Naive thymus-derived CD4-positive, alpha-beta T cell (primary cell): ENCODE measurements around the gene CCDC88C. TPM values are rescaled to one million over a fixed set of nuclear protein-coding genes. Genes with fewer than 3 reads are reported as not detected.

Source experiments
- ATAC-seq: fragments of 150-1000 bp; cut with Tn5 transposase; 2 replicates; pipeline ENCODE4 v1.10.0; 2021; ENCODE audit warnings: mild to moderate bottlenecking, moderate library complexity
- CTCF ChIA-PET: fragments of 350-600 bp; sonication (Branson Sonifier 250); formaldehyde crosslinking; loops from one replicate; lab custom pipeline; 2021; ENCODE audit warnings: antibody characterized with exemption; lab: Charles Lee
- POLR2A ChIA-PET: fragments of 350-600 bp; sonication (Branson Sonifier 250); formaldehyde crosslinking; loops from one replicate; lab custom pipeline; 2021; ENCODE audit warnings: antibody characterized with exemption, inconsistent platforms; lab: Charles Lee
- DNase-seq, 9 donors: peaks; one replicate each; pipeline versions ENCODE4 v3.0.0 to v3.0.0-alpha.2; 2020 to 2022; ENCODE audit warnings: mixed read lengths in 1 of 9
- H3K27ac ChIP-seq: one replicate; pipeline ENCODE4 v1.7.0; 2013; ENCODE audit warnings: mild to moderate bottlenecking, low read depth, low read length, moderate library complexity
- H3K27me3 ChIP-seq, 2 donors: one replicate each; pipeline ENCODE4 v1.7.0; 2013; ENCODE audit warnings: low read length in 2 of 2, mild to moderate bottlenecking in 2 of 2, moderate library complexity in 2 of 2; ENCODE audit not compliant: control insufficient read depth in 2 of 2, insufficient read depth in 2 of 2
- H3K36me3 ChIP-seq, 3 experiments: 1 replicate in 2 of 3; 2 replicates in 1 of 3; pipeline ENCODE4 v1.7.0; 2013; ENCODE audit warnings: low read length in 3 of 3, mild to moderate bottlenecking in 3 of 3, moderate library complexity in 1 of 3; ENCODE audit not compliant: insufficient read depth in 3 of 3, control insufficient read depth in 2 of 3
- H3K4me1 ChIP-seq, 2 donors: one replicate each; pipeline ENCODE4 v1.7.0; 2013; ENCODE audit warnings: low read length in 2 of 2, mild to moderate bottlenecking in 2 of 2, moderate library complexity in 1 of 2; ENCODE audit not compliant: control insufficient read depth in 2 of 2, insufficient read depth in 2 of 2
- H3K4me3 ChIP-seq: 2 replicates; pipeline ENCODE4 v1.7.0; 2013; ENCODE audit warnings: mild to moderate bottlenecking, low read length
- H3K9me3 ChIP-seq, 3 experiments: 1 replicate in 2 of 3; 2 replicates in 1 of 3; pipeline ENCODE4 v1.7.0; 2013; ENCODE audit warnings: low read length in 3 of 3; ENCODE audit not compliant: control insufficient read depth in 2 of 3
- H3K27ac Mint-ChIP-seq, 9 donors: one replicate each; pipeline ENCODE4 v1.8.0; 2020 to 2022; ENCODE audit warnings: mixed read lengths in 9 of 9, mild to moderate bottlenecking in 8 of 9, moderate library complexity in 5 of 9, inconsistent platforms in 2 of 9
- H3K27me3 Mint-ChIP-seq, 5 donors: one replicate each; pipeline ENCODE4 v1.8.0; 2021 to 2022; ENCODE audit warnings: mixed read lengths in 5 of 5, mild to moderate bottlenecking in 1 of 5
- H3K36me3 Mint-ChIP-seq, 5 donors: one replicate each; pipeline ENCODE4 v1.8.0; 2020 to 2022; ENCODE audit warnings: mixed read lengths in 5 of 5, mild to moderate bottlenecking in 3 of 5, inconsistent platforms in 1 of 5
- H3K4me1 Mint-ChIP-seq, 7 donors: one replicate each; pipeline ENCODE4 v1.8.0; 2020 to 2022; ENCODE audit warnings: mixed read lengths in 7 of 7, mild to moderate bottlenecking in 3 of 7, inconsistent platforms in 1 of 7
- H3K4me3 Mint-ChIP-seq, 10 donors: one replicate each; pipeline ENCODE4 v1.8.0; 2020 to 2022; ENCODE audit warnings: mild to moderate bottlenecking in 10 of 10, mixed read lengths in 10 of 10, moderate library complexity in 6 of 10, inconsistent platforms in 2 of 10
- H3K9me3 Mint-ChIP-seq, 11 donors: one replicate each; pipeline ENCODE4 v1.8.0; 2020 to 2022; ENCODE audit warnings: mixed read lengths in 11 of 11, mild to moderate bottlenecking in 4 of 11, inconsistent platforms in 1 of 11, moderate library complexity in 1 of 11
- intact Hi-C, 2 donors: fragments of 100-400 bp; cut with micrococcal nuclease; formaldehyde crosslinking; loops; one replicate each; pipeline ENCODE4 v1.15.1; 2023
- polyA plus RNA-seq, 2 donors: library from polyadenylated mRNA; unstranded; fragments of 300-500 nt; fragmentation: Illumina TruSeq; gene quantifications; one replicate each; pipeline ENCODE4 v1.2.3, GENCODE V29; 2021
- total RNA-seq, 6 experiments: library from RNA in 5 of 6; stranded (reverse) in 5 of 6; gene quantifications; 1 replicate in 5 of 6; 2 replicates in 1 of 6; pipeline ENCODE4 v1.2.3 and lab custom pipeline; 2021 to 2026

CCDC88C gene
- total and polyA plus RNA-seq, 7 experiments from 2014 or later = 23.6 to 324 (median 274) TPM

DNA sequence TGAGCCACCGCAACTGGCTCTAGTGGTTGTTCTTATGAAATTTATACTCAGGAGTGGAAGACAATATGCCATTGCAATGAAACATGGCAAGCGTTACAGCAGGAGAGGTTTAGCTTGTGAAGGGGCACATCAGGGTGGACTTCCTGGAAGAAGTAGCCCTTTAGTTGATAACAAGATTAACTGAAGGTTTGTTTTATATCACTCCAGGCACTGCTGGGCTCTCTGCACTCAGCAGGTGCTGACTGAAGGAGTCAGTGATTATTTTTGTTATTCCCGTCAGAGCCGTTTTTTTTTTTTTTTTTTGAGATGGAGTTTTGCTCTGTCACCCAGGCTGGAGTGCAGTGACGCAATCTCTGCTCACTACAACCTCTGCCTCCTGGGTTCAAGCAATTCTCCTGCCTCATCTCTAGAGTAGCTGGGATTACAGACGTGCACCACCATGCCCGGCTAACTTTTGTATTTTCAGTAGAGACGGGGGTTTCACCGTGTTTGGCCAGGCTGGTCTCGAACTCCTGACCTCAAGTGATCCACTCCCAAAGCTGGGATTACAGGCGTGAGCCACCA lies 155.6 kb downstream of the CCDC88C start:
- Histone ChIP-seq H3K36me3 (no peaks in the 10 kb centered on the region), H3K27me3 (no peaks in the 10 kb centered on the region), H3K4me3 (no peak overlapping the region), H3K27ac (no peak overlapping the region), H3K9me3 (no peaks in the 10 kb centered on the region), H3K4me1 (peaks cover 5 to 12% of the 10 kb centered on the region in 2 donors)
- peaks cover 0 to 8% (median 0%) of the 10 kb centered on the region in 11 donors for H3K9me3 Mint-ChIP-seq
- peaks cover 23 to 71% (median 47%) of the 10 kb centered on the region in 7 donors for H3K4me1 Mint-ChIP-seq
- no peak for ATAC-seq
- ChIA-PET POLR2A (interaction anchor here (0.9 to 1.5 kb wide), 2 partner anchors 20 to 34 kb away, joined by 4 to 6 read pairs; no protein-coding TSS in a partner anchor), CTCF (no interaction called here)
- intact Hi-C loops = loop anchor here in 1 of 2 donors (1.0 to 5.0 kb wide), 3 partner anchors 16 to 70 kb away; no protein-coding TSS in a partner anchor
- H3K36me3 Mint-ChIP-seq = peaks cover 0 to 26% (median 3%) of the 10 kb centered on the region in 5 donors
- peak overlapping the region in 3 of 9 donors; percentile 22 to 88 (median 36) for H3K27ac Mint-ChIP-seq
- H3K4me3 Mint-ChIP-seq = peak overlapping the region in 3 of 10 donors; percentile 14 to 61 (median 59)
- DNase-seq = no peak
- H3K27me3 Mint-ChIP-seq = peaks cover 0 to 13% (median 0%) of the 10 kb centered on the region in 5 donors

DNA sequence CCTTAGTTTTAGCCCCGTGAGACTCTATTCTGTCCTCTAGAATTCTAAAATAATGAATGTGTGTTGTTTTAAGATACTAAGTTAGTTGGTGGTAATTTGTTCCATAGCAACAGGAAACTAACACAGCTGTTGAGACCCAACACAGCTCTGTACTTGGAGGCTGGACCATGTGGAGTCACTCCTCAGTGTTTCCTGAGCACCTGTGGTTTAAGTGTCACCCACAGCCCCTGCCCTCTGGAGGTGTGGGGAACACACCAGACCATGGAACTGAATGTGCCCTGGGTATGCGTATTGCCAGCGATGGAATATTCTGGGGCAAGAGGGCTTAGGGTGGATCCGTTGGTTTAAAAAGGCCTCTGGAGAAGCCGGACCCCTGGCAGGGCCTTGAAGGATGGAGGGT lies 156.5 kb downstream of the CCDC88C start:
- Histone ChIP-seq H3K9me3 (no peaks in the 10 kb centered on the region), H3K27ac (no peak overlapping the region), H3K36me3 (no peaks in the 10 kb centered on the region), H3K27me3 (no peaks in the 10 kb centered on the region), H3K4me1 (peaks cover 5 to 12% of the 10 kb centered on the region in 2 donors), H3K4me3 (no peak overlapping the region)
- peaks cover 0 to 13% (median 0%) of the 10 kb centered on the region in 5 donors for H3K27me3 Mint-ChIP-seq
- intact Hi-C loops = loop anchor here in 1 of 2 donors (1.0 to 5.0 kb wide), 3 partner anchors 15 to 69 kb away; no protein-coding TSS in a partner anchor
- H3K4me1 Mint-ChIP-seq = peaks cover 22 to 80% (median 54%) of the 10 kb centered on the region in 7 donors
- ATAC-seq (peak; percentile 66), DNase-seq (no peak)
- peak overlapping the region in 3 of 9 donors; percentile 28 to 88 (median 32) for H3K27ac Mint-ChIP-seq
- peaks cover 0 to 26% (median 3%) of the 10 kb centered on the region in 5 donors for H3K36me3 Mint-ChIP-seq
- ChIA-PET CTCF (interaction anchor here (1.0 kb wide), 1 partner anchor 15 kb away, joined by 6 read pairs; no protein-coding TSS in a partner anchor), POLR2A (interaction anchor here (0.6 to 0.9 kb wide), 2 partner anchors 8 to 17 kb away, joined by 3 to 6 read pairs; partner anchors contain the start of gene GPR68)
- peak overlapping the region in 2 of 10 donors; percentile 18 for H3K4me3 Mint-ChIP-seq
- peaks cover 0 to 8% (median 0%) of the 10 kb centered on the region in 11 donors for H3K9me3 Mint-ChIP-seq

DNA sequence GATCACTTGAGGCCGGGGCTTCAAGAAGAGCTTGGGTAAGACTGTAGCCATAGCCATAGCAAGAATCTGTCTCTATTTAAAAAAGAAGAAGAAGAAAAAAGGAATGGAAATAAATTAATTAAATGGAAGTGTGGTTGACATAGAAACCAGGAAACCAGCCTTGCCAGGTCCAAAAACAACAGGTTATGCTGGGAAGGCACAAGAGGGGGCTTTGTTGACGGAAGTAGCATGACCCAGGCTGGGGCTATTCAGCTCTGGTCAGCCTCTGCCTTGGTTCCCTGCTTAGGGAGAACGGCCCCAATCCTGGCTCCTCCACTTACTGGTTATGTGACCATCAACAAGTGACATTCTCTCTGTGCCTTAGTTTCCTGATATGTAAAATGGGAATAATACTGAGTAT lies 158.7 kb downstream of the CCDC88C start:
- peak overlapping the region in 3 of 9 donors; percentile 34 to 75 (median 71) for H3K27ac Mint-ChIP-seq
- intact Hi-C loops = no loop called here

DNA sequence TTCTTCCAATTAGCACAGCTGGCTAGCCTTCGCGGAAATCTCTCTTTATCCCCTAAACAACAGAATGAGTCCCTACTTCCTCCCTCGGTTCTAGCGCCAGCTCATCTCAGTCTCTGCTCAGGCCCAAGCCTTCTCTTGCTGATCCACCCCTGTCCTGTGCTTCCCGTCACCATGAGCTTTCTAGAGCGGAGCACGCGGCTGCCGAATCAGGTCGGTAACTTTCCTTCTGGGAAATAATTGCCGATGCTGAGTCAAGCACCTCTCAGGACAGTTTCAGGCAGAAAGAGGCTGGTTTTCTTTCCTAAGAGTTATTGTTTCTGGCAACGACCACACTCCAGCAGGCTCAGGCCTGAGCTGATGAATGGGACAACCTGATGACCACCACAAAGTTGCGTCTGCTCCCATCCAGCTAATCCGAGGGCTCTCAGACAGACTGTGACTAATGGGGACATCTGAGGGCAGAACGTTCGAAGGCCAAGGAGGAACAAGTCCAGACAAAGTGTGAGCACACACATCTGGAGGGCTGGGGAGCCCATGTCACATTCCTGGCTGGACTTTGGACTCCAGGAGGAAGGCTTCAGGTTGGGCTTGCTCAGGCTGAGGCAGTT lies 159.5 kb downstream of the CCDC88C start:
- H3K9me3 ChIP-seq = no peaks in the 10 kb centered on the region
- Mint-ChIP-seq H3K9me3 (peaks cover 0 to 13% (median 0%) of the 10 kb centered on the region in 11 donors), H3K27me3 (no peaks in the 10 kb centered on the region), H3K36me3 (peaks cover 0 to 22% (median 3%) of the 10 kb centered on the region in 5 donors), H3K27ac (peak overlapping the region in 5 of 9 donors; percentile 4 to 87 (median 74)), H3K4me3 (peak overlapping the region in 2 of 10 donors; percentile 45 to 50), H3K4me1 (peaks cover 20 to 79% (median 50%) of the 10 kb centered on the region in 7 donors)
- POLR2A ChIA-PET = interaction anchor here (0.6 to 1.2 kb wide), 2 partner anchors 15 to 1001 kb away, joined by 3 read pairs; no protein-coding TSS in a partner anchor
- H3K36me3 ChIP-seq = no peaks in the 10 kb centered on the region
- no peak overlapping the region for H3K4me3 ChIP-seq
- peaks cover 20 to 25% of the 10 kb centered on the region in 2 donors for H3K4me1 ChIP-seq
- intact Hi-C loops = no loop called here
- no peak for ATAC-seq
- CTCF ChIA-PET = interaction anchor here (0.6 kb wide), 1 partner anchor 15 kb away, joined by 4 read pairs; no protein-coding TSS in a partner anchor
- no peaks in the 10 kb centered on the region for H3K27me3 ChIP-seq
- DNase-seq = no peak
- no peak overlapping the region for H3K27ac ChIP-seq

More for the DNA sequence above, 158.7 kb downstream of the CCDC88C start:
- H3K4me3 ChIP-seq = no peak overlapping the region
- ChIA-PET CTCF (interaction anchor here (0.5 kb wide), 1 partner anchor 446 kb away, joined by 3 read pairs; no protein-coding TSS in a partner anchor), POLR2A (interaction anchor here (0.6 kb wide), 1 partner anchor 1001 kb away, joined by 3 read pairs; no protein-coding TSS in a partner anchor)
- peaks cover 22 to 84% (median 57%) of the 10 kb centered on the region in 7 donors for H3K4me1 Mint-ChIP-seq
- no peaks in the 10 kb centered on the region for H3K9me3 ChIP-seq
- H3K36me3 ChIP-seq = no peaks in the 10 kb centered on the region
- no peak overlapping the region for H3K27ac ChIP-seq
- DNase-seq (no peak), ATAC-seq (no peak)
- H3K4me1 ChIP-seq = peaks cover 18 to 23% of the 10 kb centered on the region in 2 donors
- peaks cover 0 to 7% (median 0%) of the 10 kb centered on the region in 5 donors for H3K27me3 Mint-ChIP-seq
- no peaks in the 10 kb centered on the region for H3K27me3 ChIP-seq
- H3K9me3 Mint-ChIP-seq = peaks cover 0 to 13% (median 0%) of the 10 kb centered on the region in 11 donors
- H3K4me3 Mint-ChIP-seq = peak overlapping the region in 1 of 10 donors; percentile 59
- peaks cover 0 to 28% (median 3%) of the 10 kb centered on the region in 5 donors for H3K36me3 Mint-ChIP-seq

DNA sequence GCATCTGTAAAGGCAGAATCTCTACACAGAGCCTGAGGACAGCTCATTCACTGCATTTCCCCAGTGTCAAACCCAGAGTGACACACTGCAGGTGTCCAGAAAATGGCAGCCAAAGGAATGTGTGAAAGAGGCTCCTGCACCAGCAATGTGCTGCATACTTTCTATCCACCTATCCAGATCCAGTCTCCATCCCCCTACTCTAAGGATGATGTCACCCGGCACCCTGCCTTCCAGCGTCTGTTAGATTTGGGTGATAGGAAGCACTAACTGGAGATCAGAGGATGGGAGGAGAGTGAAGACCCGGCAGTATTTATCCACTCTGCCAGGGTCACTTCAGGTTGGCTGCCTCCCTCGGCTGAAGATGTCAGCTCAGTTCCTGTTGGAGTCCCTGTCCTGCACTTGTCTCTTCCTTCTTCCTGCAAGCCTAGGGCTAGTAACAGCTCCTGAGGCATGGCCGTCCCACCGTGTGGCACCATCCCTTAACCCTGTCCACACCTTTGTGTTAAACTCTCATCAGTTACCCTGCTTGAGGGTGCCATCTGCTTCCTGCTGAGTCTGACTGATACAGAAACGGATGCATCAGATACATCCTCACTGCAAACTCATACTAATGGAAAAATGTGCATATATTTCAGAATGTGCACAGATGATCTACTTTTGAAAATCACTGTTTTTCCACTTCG lies 160.2 kb downstream of the CCDC88C start:
- ATAC-seq = no peak
- Mint-ChIP-seq H3K36me3 (peaks cover 0 to 24% (median 3%) of the 10 kb centered on the region in 5 donors), H3K9me3 (peaks cover 0 to 12% (median 0%) of the 10 kb centered on the region in 11 donors), H3K4me1 (peaks cover 22 to 77% (median 51%) of the 10 kb centered on the region in 7 donors), H3K4me3 (peak overlapping the region in 2 of 10 donors; percentile 45 to 50), H3K27ac (peak overlapping the region in 6 of 9 donors; percentile 28 to 87 (median 71)), H3K27me3 (no peaks in the 10 kb centered on the region)
- ChIA-PET CTCF (interaction anchor here (0.6 to 1.8 kb wide), 2 partner anchors 13 to 14 kb away, joined by 4 to 7 read pairs; partner anchors contain the start of gene GPR68), POLR2A (interaction anchor here (0.6 to 1.2 kb wide), 4 partner anchors 13 to 192 kb away, joined by 3 to 4 read pairs (median 3); partner anchors contain the start of gene GPR68)
- Histone ChIP-seq H3K4me3 (no peak overlapping the region), H3K4me1 (peaks cover 26 to 32% of the 10 kb centered on the region in 2 donors), H3K36me3 (no peaks in the 10 kb centered on the region), H3K27ac (no peak overlapping the region), H3K27me3 (no peaks in the 10 kb centered on the region), H3K9me3 (no peaks in the 10 kb centered on the region)
- intact Hi-C loops = loop anchor here in 1 of 2 donors (2.0 kb wide), 1 partner anchor 15 kb away; no protein-coding TSS in a partner anchor
- DNase-seq = peak in 1 of 9 donors; percentile 23
